ENCODE results near the gene CGNL1.

The CGNL1 gene

DNA sequence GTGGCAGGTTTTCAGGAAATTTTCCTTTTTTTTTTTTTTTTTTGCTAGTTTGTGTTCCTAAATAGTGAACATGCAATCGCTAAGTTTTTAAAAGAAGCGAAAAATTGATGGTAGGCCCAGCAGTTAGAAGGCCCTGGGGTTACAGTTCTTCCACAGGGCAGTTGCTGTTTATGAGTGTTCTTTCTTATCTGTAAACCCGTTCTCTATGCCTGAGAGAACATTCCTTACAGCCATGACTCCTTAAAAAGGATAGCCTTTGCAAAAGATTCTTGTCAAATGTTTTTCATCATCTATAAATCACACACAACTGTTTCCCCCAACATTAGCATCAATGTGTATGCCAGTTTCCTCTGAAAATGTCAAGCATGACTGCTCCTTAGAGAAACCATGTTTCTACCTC lies 191.6 kb downstream of the CGNL1 start:
- ATAC-seq (replicated peaks) (no peak), DNase-seq (no peak)
- H3K36me3 Mint-ChIP-seq: peaks cover 0 to 3% of the 10 kb centered on the region in 2 donors
- peak overlapping the region; percentile 76 for H3K27ac Mint-ChIP-seq
- H3K9me3 Mint-ChIP-seq: peaks cover 0 to 4% of the 10 kb centered on the region in 2 donors
- H3K4me1 Mint-ChIP-seq: peaks cover 26 to 64% of the 10 kb centered on the region in 2 donors
- peak overlapping the region; percentile 2 to 42 for H3K4me3 Mint-ChIP-seq
- peaks cover 0 to 3% of the 10 kb centered on the region in 2 donors for H3K27me3 Mint-ChIP-seq

GRCh38 chr15:57568299-57568698 lies 192.0 kb downstream of the CGNL1 start:
- ATAC-seq (replicated peaks): peak in 1 of 2 donors; percentile 29
- H3K27ac Mint-ChIP-seq: peak overlapping the region; percentile 76
- peaks cover 24 to 60% of the 10 kb centered on the region in 2 donors for H3K4me1 Mint-ChIP-seq

GRCh38 chr15:57570340-57570739 lies 194.0 kb downstream of the CGNL1 start:
- peaks cover 0 to 3% of the 10 kb centered on the region in 2 donors for H3K27me3 Mint-ChIP-seq
- peaks cover 0 to 4% of the 10 kb centered on the region in 2 donors for H3K9me3 Mint-ChIP-seq
- peaks cover 19 to 50% of the 10 kb centered on the region in 2 donors for H3K4me1 Mint-ChIP-seq
- peaks cover 0 to 3% of the 10 kb centered on the region in 2 donors for H3K36me3 Mint-ChIP-seq
- H3K4me3 Mint-ChIP-seq: no peak overlapping the region
- ATAC-seq (replicated peaks) (peak in 1 of 2 donors; percentile 33), DNase-seq (no peak)
- no peak overlapping the region for H3K27ac Mint-ChIP-seq

More at GRCh38 chr15:57568299-57568698, 192.0 kb downstream of the CGNL1 start:
- Mint-ChIP-seq H3K4me3 (peak overlapping the region; percentile 2 to 42), H3K9me3 (peaks cover 0 to 4% of the 10 kb centered on the region in 2 donors), H3K27me3 (peaks cover 0 to 3% of the 10 kb centered on the region in 2 donors), H3K36me3 (peaks cover 0 to 3% of the 10 kb centered on the region in 2 donors)
- DNase-seq: no peak

GRCh38 chr15:57570994-57571393 lies 194.7 kb downstream of the CGNL1 start:
- H3K27me3 Mint-ChIP-seq: peaks cover 0 to 3% of the 10 kb centered on the region in 2 donors
- peaks cover 14 to 43% of the 10 kb centered on the region in 2 donors for H3K4me1 Mint-ChIP-seq
- H3K36me3 Mint-ChIP-seq: peaks cover 0 to 3% of the 10 kb centered on the region in 2 donors
- H3K9me3 Mint-ChIP-seq: peaks cover 0 to 4% of the 10 kb centered on the region in 2 donors
- DNase-seq: no peak
- H3K27ac Mint-ChIP-seq: no peak overlapping the region
- H3K4me3 Mint-ChIP-seq: no peak overlapping the region
- no peak for ATAC-seq (replicated peaks)

DNA sequence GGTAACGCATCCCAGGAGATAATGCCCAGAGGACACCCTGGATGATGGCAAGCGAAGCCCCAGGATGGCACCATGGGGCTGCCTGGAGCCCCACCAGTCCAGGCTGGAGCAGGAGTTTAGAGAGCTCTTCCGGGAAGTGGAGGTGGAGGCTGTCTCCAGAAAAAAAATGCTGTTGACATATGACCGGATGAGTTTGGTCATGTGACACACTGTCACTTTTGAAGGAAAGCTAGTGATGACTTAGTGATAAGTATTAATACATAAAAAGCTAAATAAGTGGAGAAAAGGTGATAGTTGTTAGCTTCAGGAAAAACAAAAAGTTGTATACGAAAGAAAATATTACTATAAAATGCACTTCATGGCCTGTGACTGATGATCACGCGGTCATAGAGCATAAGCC lies 195.4 kb downstream of the CGNL1 start:
- no peak overlapping the region for H3K4me3 Mint-ChIP-seq
- peaks cover 0 to 3% of the 10 kb centered on the region in 2 donors for H3K27me3 Mint-ChIP-seq
- no peak for DNase-seq
- ATAC-seq (replicated peaks): no peak
- peaks cover 0 to 4% of the 10 kb centered on the region in 2 donors for H3K9me3 Mint-ChIP-seq
- H3K36me3 Mint-ChIP-seq: peaks cover 0 to 3% of the 10 kb centered on the region in 2 donors
- no peak overlapping the region for H3K27ac Mint-ChIP-seq
- peaks cover 13 to 38% of the 10 kb centered on the region in 2 donors for H3K4me1 Mint-ChIP-seq

- Mint-ChIP-seq H3K27me3 (peaks cover 0 to 7% of the 10 kb centered on the region in 2 donors), H3K4me3 (no peak overlapping the region), H3K9me3 (peaks cover 0 to 4% of the 10 kb centered on the region in 2 donors), H3K4me1 (peaks cover 13 to 32% of the 10 kb centered on the region in 2 donors), H3K36me3 (peaks cover 0 to 3% of the 10 kb centered on the region in 2 donors), H3K27ac (no peak overlapping the region)
- DNase-seq: no peak
- no peak for ATAC-seq (replicated peaks)
These were observed 196.2 kb downstream of the CGNL1 start for GRCh38 chr15:57572468-57572867.

DNA sequence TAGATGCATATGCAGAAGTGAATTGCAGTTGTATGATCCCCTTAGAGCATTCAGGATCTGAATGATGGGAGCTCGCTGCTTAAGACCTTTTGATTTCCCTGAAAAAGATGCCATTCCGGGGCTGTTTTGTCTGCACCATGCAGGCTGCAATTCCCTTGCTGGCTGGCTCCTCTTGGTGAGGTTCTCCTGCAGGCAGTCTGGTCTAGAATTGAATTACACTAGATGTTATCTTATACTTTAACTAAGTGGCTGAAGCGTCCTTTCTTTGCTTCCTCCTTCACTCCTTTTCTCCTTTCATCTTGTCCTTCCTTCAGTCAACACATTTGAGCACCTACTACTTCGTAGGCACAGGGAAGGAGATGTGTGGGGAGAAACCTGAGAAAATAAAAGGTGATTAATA lies 196.8 kb downstream of the CGNL1 start:
- Mint-ChIP-seq H3K27ac (peak overlapping the region; percentile 37), H3K9me3 (peaks cover 0 to 4% of the 10 kb centered on the region in 2 donors), H3K36me3 (peaks cover 0 to 3% of the 10 kb centered on the region in 2 donors), H3K27me3 (peaks cover 0 to 11% of the 10 kb centered on the region in 2 donors), H3K4me1 (peaks cover 10 to 32% of the 10 kb centered on the region in 2 donors), H3K4me3 (no peak overlapping the region)
- no peak for ATAC-seq (replicated peaks)
- DNase-seq: no peak

- no peak overlapping the region for H3K4me3 Mint-ChIP-seq
- no peak overlapping the region for H3K27ac Mint-ChIP-seq
- no peaks in the 10 kb centered on the region for H3K36me3 Mint-ChIP-seq
- H3K9me3 Mint-ChIP-seq: peaks cover 0 to 2% of the 10 kb centered on the region in 2 donors
- H3K4me1 Mint-ChIP-seq: peaks cover 4 to 21% of the 10 kb centered on the region in 2 donors
- no peak for ATAC-seq (replicated peaks)
- H3K27me3 Mint-ChIP-seq: peaks cover 11 to 22% of the 10 kb centered on the region in 2 donors
- no peak for DNase-seq
These were observed 199.1 kb downstream of the CGNL1 start for GRCh38 chr15:57575363-57575762.

GRCh38 chr15:57578288-57578900 lies 202.1 kb downstream of the CGNL1 start:
- Mint-ChIP-seq H3K9me3 (peaks cover 4 to 7% of the 10 kb centered on the region in 2 donors), H3K36me3 (peaks cover 6 to 7% of the 10 kb centered on the region in 2 donors), H3K27ac (no peak overlapping the region), H3K4me1 (peaks cover 3 to 16% of the 10 kb centered on the region in 2 donors), H3K4me3 (no peak overlapping the region), H3K27me3 (peaks cover 11 to 35% of the 10 kb centered on the region in 2 donors)
- no peak for DNase-seq
- no peak for ATAC-seq (replicated peaks)

GRCh38 chr15:57580428-57580827 lies 204.1 kb downstream of the CGNL1 start:
- ATAC-seq (replicated peaks): no peak
- no peak overlapping the region for H3K4me3 Mint-ChIP-seq
- peaks cover 11 to 35% of the 10 kb centered on the region in 2 donors for H3K27me3 Mint-ChIP-seq

GRCh38 chr15:57580866-57581265 lies 204.6 kb downstream of the CGNL1 start:
- Mint-ChIP-seq H3K27me3 (peaks cover 11 to 35% of the 10 kb centered on the region in 2 donors), H3K9me3 (peaks cover 4 to 8% of the 10 kb centered on the region in 2 donors), H3K36me3 (peaks cover 6 to 9% of the 10 kb centered on the region in 2 donors), H3K27ac (no peak overlapping the region), H3K4me1 (peaks cover 6 to 26% of the 10 kb centered on the region in 2 donors), H3K4me3 (no peak overlapping the region)
- DNase-seq (no peak), ATAC-seq (replicated peaks) (no peak)

More at GRCh38 chr15:57580428-57580827, 204.1 kb downstream of the CGNL1 start:
- DNase-seq: no peak
- H3K4me1 Mint-ChIP-seq: peaks cover 3 to 21% of the 10 kb centered on the region in 2 donors
- no peak overlapping the region for H3K27ac Mint-ChIP-seq
- H3K36me3 Mint-ChIP-seq: peaks cover 6 to 9% of the 10 kb centered on the region in 2 donors
- H3K9me3 Mint-ChIP-seq: peaks cover 4 to 8% of the 10 kb centered on the region in 2 donors

DNA sequence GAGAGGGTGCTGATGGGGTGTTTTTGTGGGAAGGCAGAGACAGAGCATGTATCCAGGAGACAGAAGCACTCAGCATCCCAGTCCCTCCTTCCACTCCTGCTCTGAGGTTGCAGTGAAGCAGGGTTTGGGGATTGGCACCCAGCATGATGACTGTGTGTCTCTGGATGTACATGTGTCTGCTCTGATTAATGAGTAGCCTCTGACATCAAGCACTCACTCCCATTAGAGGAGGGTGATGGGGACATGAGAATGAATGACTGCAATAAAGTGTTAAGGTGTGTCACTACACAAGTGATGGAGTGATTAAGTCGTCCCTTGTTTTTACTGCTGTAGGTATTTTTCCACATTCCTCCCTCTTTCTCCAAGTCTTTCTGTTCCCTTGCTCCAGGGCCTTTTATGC lies 205.8 kb downstream of the CGNL1 start:
- Mint-ChIP-seq H3K4me1 (peaks cover 9 to 38% of the 10 kb centered on the region in 2 donors), H3K4me3 (no peak overlapping the region), H3K9me3 (peaks cover 4 to 8% of the 10 kb centered on the region in 2 donors), H3K27ac (peak overlapping the region; percentile 74), H3K27me3 (peaks cover 11 to 34% of the 10 kb centered on the region in 2 donors), H3K36me3 (peaks cover 6 to 9% of the 10 kb centered on the region in 2 donors)
- ATAC-seq (replicated peaks) (no peak), DNase-seq (no peak)

- peaks cover 6 to 9% of the 10 kb centered on the region in 2 donors for H3K36me3 Mint-ChIP-seq
- peaks cover 19 to 43% of the 10 kb centered on the region in 2 donors for H3K4me1 Mint-ChIP-seq
- H3K27ac Mint-ChIP-seq: no peak overlapping the region
- peaks cover 4 to 8% of the 10 kb centered on the region in 2 donors for H3K9me3 Mint-ChIP-seq
- peaks cover 11 to 27% of the 10 kb centered on the region in 2 donors for H3K27me3 Mint-ChIP-seq
- H3K4me3 Mint-ChIP-seq: no peak overlapping the region
- ATAC-seq (replicated peaks) (no peak), DNase-seq (no peak)
These were observed 207.0 kb downstream of the CGNL1 start for GRCh38 chr15:57583282-57583681.

DNA sequence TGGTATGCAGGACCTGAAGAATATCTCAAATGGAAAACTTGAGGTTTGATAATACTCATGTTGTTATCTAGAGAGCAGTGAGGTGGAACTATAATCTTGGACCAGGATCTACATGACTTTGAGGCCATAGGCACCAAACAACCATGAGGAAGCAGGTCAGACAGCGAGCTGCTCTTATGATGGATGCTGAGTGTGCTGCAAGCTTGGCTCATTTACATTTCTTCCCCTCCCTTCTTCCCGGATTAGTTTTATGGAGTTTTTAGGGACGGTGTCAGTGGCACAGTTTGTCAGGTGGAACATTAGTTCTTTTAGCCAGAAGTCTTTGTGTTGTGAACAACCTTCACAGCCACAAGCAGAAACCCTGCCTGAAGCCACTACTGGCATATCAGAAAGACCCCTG lies 207.4 kb downstream of the CGNL1 start:
- H3K4me1 Mint-ChIP-seq: peaks cover 23 to 43% of the 10 kb centered on the region in 2 donors
- H3K27ac Mint-ChIP-seq: no peak overlapping the region
- peaks cover 4 to 8% of the 10 kb centered on the region in 2 donors for H3K9me3 Mint-ChIP-seq
- H3K4me3 Mint-ChIP-seq: no peak overlapping the region
- peaks cover 6 to 9% of the 10 kb centered on the region in 2 donors for H3K36me3 Mint-ChIP-seq
- DNase-seq: no peak
- peaks cover 10 to 26% of the 10 kb centered on the region in 2 donors for H3K27me3 Mint-ChIP-seq
- no peak for ATAC-seq (replicated peaks)

Data from stimulated activated naive B cell treated with anti-CD40 and anti-IgM and Interleukin-4, amounts not matched to agents 10 μg/mL and 1 μg/mL and 100 μg/mL, for 72 hours (primary cell).